GM12878 (cell line): ENCODE measurements around the gene TTF2. TPM values are rescaled to one million over a fixed set of nuclear protein-coding genes. Genes with fewer than 3 reads are reported as not detected.

ENCODE experiments used
- ATAC-seq: fragments of 200-7000 bp; cut with Tn5 transposase; 3 replicates; pipeline ENCODE4 v1.9.1; 2020; ENCODE audit warnings: mild to moderate bottlenecking, moderate library complexity
- BruUV-seq: library from RNA; stranded (reverse); fragments of 400-500 nt; replicated peaks from 2 replicates; lab custom pipeline; 2021; lab: Mats Ljungman, UMichigan
- CTCF ChIA-PET: fragments of 300-600 bp; sonication (Branson Sonifier 250); formaldehyde crosslinking; extraction: SDS; loops from one replicate; lab custom pipeline; 2021; ENCODE audit warnings: inconsistent platforms; lab: Yijun Ruan, JAX
- POLR2A ChIA-PET: fragments of 350-600 bp; formaldehyde crosslinking; extraction: SDS; loops from one replicate; lab custom pipeline; 2021; ENCODE audit warnings: inconsistent platforms; lab: Charles Lee
- RAD21 ChIA-PET: fragments of 300-600 bp; sonication (Branson Sonifier 250); formaldehyde crosslinking; loops from one replicate; lab custom pipeline; 2023; ENCODE audit warnings: antibody characterized with exemption; ENCODE audit not compliant: unreplicated experiment; lab: Charles Lee
- SMC1A ChIA-PET: fragments of 300-600 bp; sonication (Branson Sonifier 250); formaldehyde crosslinking; loops from one replicate; lab custom pipeline; 2023; ENCODE audit not compliant: unreplicated experiment, uncharacterized antibody; lab: Charles Lee
- DNase-seq: peaks from one replicate; pipeline ENCODE4 v3.0.0-alpha.2; 2011; ENCODE audit warnings: low read depth, low spot score
- FAIRE-seq: peaks from 3 replicates; lab custom pipeline; 2011; peaks lifted over from hg19 to GRCh38; lab: Jason Lieb, UNC
- H2AFZ ChIP-seq: 2 replicates; pipeline ENCODE4 v1.6.0; 2011; ENCODE audit warnings: low read depth, low read length, control low read depth; ENCODE audit not compliant: control insufficient read depth
- H3K27ac ChIP-seq: 2 replicates; pipeline ENCODE4 v1.5.1; 2011; ENCODE audit warnings: control low read depth; ENCODE audit not compliant: control insufficient read depth, insufficient read depth
- H3K27me3 ChIP-seq, 2 experiments: replicated peaks in 1 of 2; 2 replicates each; pipeline versions ENCODE4 v1.6.0 to v1.6.1; 2011; ENCODE audit warnings: low read length in 1 of 2; ENCODE audit not compliant: control insufficient read depth in 2 of 2, insufficient read depth in 2 of 2
- H3K36me3 ChIP-seq, 2 experiments: 2 replicates each; pipeline ENCODE4 v1.5.1; 2011; ENCODE audit warnings: low read length in 1 of 2; ENCODE audit not compliant: control insufficient read depth in 2 of 2, insufficient read depth in 2 of 2
- H3K4me1 ChIP-seq: 2 replicates; pipeline ENCODE4 v1.6.1; 2011; ENCODE audit warnings: mild to moderate bottlenecking, low read length, moderate library complexity, mixed read lengths; ENCODE audit not compliant: control insufficient read depth, insufficient read depth
- H3K4me2 ChIP-seq: 2 replicates; pipeline ENCODE4 v1.6.0; 2011; ENCODE audit warnings: control low read depth; ENCODE audit not compliant: control insufficient read depth, insufficient read depth
- H3K4me3 ChIP-seq: fragments of 200-600 bp; sonication (generic); 2 replicates; pipeline ENCODE4 v1.5.1; 2016
- H3K79me2 ChIP-seq: 2 replicates; pipeline ENCODE4 v1.6.0; 2011; ENCODE audit warnings: low read length; ENCODE audit not compliant: control insufficient read depth, insufficient read depth
- H3K9ac ChIP-seq: 2 replicates; pipeline ENCODE4 v1.8.0; 2011; ENCODE audit warnings: low read length, control low read depth, mixed read lengths; ENCODE audit not compliant: control insufficient read depth, insufficient read depth
- H3K9me3 ChIP-seq: replicated peaks from 3 replicates; pipeline ENCODE4 v1.5.1; 2011; ENCODE audit warnings: mild to moderate bottlenecking, low read length; ENCODE audit not compliant: control insufficient read depth, insufficient read depth
- H4K20me1 ChIP-seq: 2 replicates; pipeline ENCODE4 v1.6.0; 2011; ENCODE audit not compliant: control insufficient read depth, insufficient read depth
- CBX5 ChIP-seq: sonication (generic); IDR thresholded peaks from 2 replicates; pipeline ENCODE4 v1.6.1; 2016; ENCODE audit warnings: low read depth, moderate library complexity, mild to moderate bottlenecking, inconsistent platforms
- FOS ChIP-seq: IDR thresholded peaks from 3 replicates; pipeline ENCODE4 v1.6.1; 2011; ENCODE audit warnings: borderline replicate concordance; ENCODE audit not compliant: insufficient read length; ENCODE audit errors: extremely low read depth
- FOXK2 ChIP-seq: fragments of 450-650 bp; IDR thresholded peaks from 2 replicates; pipeline ENCODE4 v1.6.1; 2017; ENCODE audit warnings: mild to moderate bottlenecking, moderate library complexity
- GATAD2B ChIP-seq: fragments of 450-650 bp; conservative IDR thresholded peaks from 2 replicates; pipeline ENCODE4 v1.6.1; 2017; ENCODE audit warnings: low read depth, mild to moderate bottlenecking, moderate library complexity
- KAT2A ChIP-seq: conservative IDR thresholded peaks from 2 replicates; pipeline ENCODE4 v1.6.1; 2011; ENCODE audit warnings: low read depth, low read length; ENCODE audit not compliant: control insufficient read depth
- MAX ChIP-seq: IDR thresholded peaks from 2 replicates; pipeline ENCODE4 v1.6.1; 2012; ENCODE audit warnings: low read depth, low read length, improper control_type of control experiment
- MYC ChIP-seq: IDR thresholded peaks from 2 replicates; pipeline ENCODE4 v1.6.1; 2011; ENCODE audit warnings: mild to moderate bottlenecking, low read length, moderate library complexity, inconsistent platforms; ENCODE audit not compliant: insufficient read depth, insufficient replicate concordance, insufficient read length, severe bottlenecking
- NFXL1 ChIP-seq: fragments of 450-650 bp; IDR thresholded peaks from 2 replicates; pipeline ENCODE4 v1.6.1; 2017; ENCODE audit warnings: antibody characterized with exemption, mild to moderate bottlenecking, borderline replicate concordance
- NRF1 ChIP-seq: conservative IDR thresholded peaks from 2 replicates; pipeline ENCODE4 v1.6.1; 2011; ENCODE audit warnings: mild to moderate bottlenecking, low read depth, low read length, improper control_type of control experiment
- POLR2A ChIP-seq: IDR thresholded peaks from 2 replicates; pipeline ENCODE4 v1.6.1; 2011; ENCODE audit warnings: low read depth, mild to moderate bottlenecking, low read length
- PRDM15 ChIP-seq: fragments of 450-650 bp; formaldehyde crosslinking; IDR thresholded peaks from 2 replicates; pipeline ENCODE4 v1.4.0; 2020; ENCODE audit warnings: mild to moderate bottlenecking, moderate library complexity
- SMARCA5 ChIP-seq: fragments of 450-650 bp; IDR thresholded peaks from 2 replicates; pipeline ENCODE4 v1.6.1; 2017; ENCODE audit warnings: mild to moderate bottlenecking
- SPI1 ChIP-seq: IDR thresholded peaks from 2 replicates; pipeline ENCODE4 v1.6.1; 2011; ENCODE audit warnings: low read depth, mild to moderate bottlenecking, low read length, moderate library complexity, borderline replicate concordance; ENCODE audit not compliant: insufficient read depth
- SUZ12 ChIP-seq: fragments of 200-600 bp; sonication (generic); IDR thresholded peaks from one replicate; pipeline ENCODE4 v1.6.1; 2018; ENCODE audit warnings: antibody characterized with exemption, mild to moderate bottlenecking; ENCODE audit not compliant: unreplicated experiment
- WGBS: methylation state at CpG from one replicate; pipeline ENCODE4 v1.1.6; 2016; ENCODE audit warnings: low lambda C conversion rate; ENCODE audit not compliant: insufficient replicate concordance, insufficient coverage; ENCODE audit errors: missing lambda C conversion rate; 5-methylcytosine and 5-hydroxymethylcytosine counted together
- in situ Hi-C: fragments of 300-500 bp; cut with MboI; formaldehyde crosslinking; loops from 9 replicates; pipeline ENCODE4 v1.14.3; 2018; ENCODE audit warnings: mixed read lengths
- intact Hi-C: fragments of 100-400 bp; cut with micrococcal nuclease; formaldehyde crosslinking; loops from one replicate; pipeline ENCODE4 v1.14.2; 2022; ENCODE audit not compliant: unreplicated experiment
- polyA plus RNA-seq, 11 experiments: library from polyadenylated mRNA; depleted of rRNA in 4 of 11; unstranded in 6 of 11; stranded (reverse) in 5 of 11; fragments of >200 nt; fragmentation: Nextera tagmentation in 4 of 11; fragmentation: Illumina TruSeq in 1 of 11; extraction: Ambion mirVana in 4 of 11; extraction: Trizol in 1 of 11; gene quantifications; 1 replicate in 1 of 11; 2 replicates in 10 of 11; pipeline versions ENCODE4 v1.2.1 to v1.2.3, GENCODE V29; 2011 to 2016; ENCODE audit warnings: inconsistent platforms in 2 of 11, missing spikeins in 2 of 11, low read depth in 1 of 11
- total RNA-seq, 4 experiments: library from RNA; depleted of rRNA in 3 of 4; stranded (reverse); fragments of >200 nt in 3 of 4; fragmentation: Illumina TruSeq in 1 of 4; extraction: Trizol in 1 of 4; gene quantifications; 2 replicates each; pipeline versions ENCODE4 v1.2.1 to v1.2.3, GENCODE V29; 2013 to 2021

Gene TTF2
- total and polyA plus RNA-seq, 10 of the 15 experiments (the other 5 are each of a cell fraction or from before 2014, with no cell fraction given), result 17.7 to 134 (median 78.2) TPM

- TF ChIP-seq FOXK2, result no peak
- no peak for TF ChIP-seq SPI1
- no peak for TF ChIP-seq KAT2A
- no peak for TF ChIP-seq MYC
- TF ChIP-seq MAX, result no peak
- TF ChIP-seq SMARCA5, result no peak
- no peak for TF ChIP-seq GATAD2B
- no peak for TF ChIP-seq POLR2A
Observed at GRCh38 chr1:117138106-117138505, 78.0 kb downstream of the TTF2 start (continued).

GRCh38 chr1:117138561-117138960 lies 78.4 kb downstream of the TTF2 start:
- ATAC-seq (no peak), DNase-seq (no peak), FAIRE-seq (no peak)
- H3K4me2 ChIP-seq, result no peak overlapping the region
- no peaks in the 10 kb centered on the region for H3K9me3 ChIP-seq
- ChIA-PET POLR2A (no interaction called here), CTCF (interaction anchor here (2.2 kb wide), 1 partner anchor 9 kb away, joined by 10 read pairs; no protein-coding TSS in a partner anchor), SMC1A (interaction anchor here (1.2 kb wide), 1 partner anchor 10 kb away, joined by 3 read pairs; no protein-coding TSS in a partner anchor), RAD21 (no interaction called here)
- no peaks in the 10 kb centered on the region for H4K20me1 ChIP-seq
- H3K4me1 ChIP-seq, result no peaks in the 10 kb centered on the region
- no peak for TF ChIP-seq CBX5
- no peak for TF ChIP-seq NRF1
- no peak for TF ChIP-seq NFXL1
- no peak for TF ChIP-seq FOXK2
- TF ChIP-seq MAX, result no peak
- TF ChIP-seq PRDM15 (CRISPR knock-in tag), result no peak
- TF ChIP-seq SUZ12, result no peak
- no peak for TF ChIP-seq FOS
- H3K27ac ChIP-seq, result no peak overlapping the region
- H2AFZ ChIP-seq, result no peak overlapping the region
- intact Hi-C loops, result no loop called here
- no peaks in the 10 kb centered on the region for H3K79me2 ChIP-seq
- WGBS, result 78% methylated on average over 1 of the region's 1 CpG
- 0 out of 4 replicates have a peak, but pooled peaks cover 0 to 2% of the 10 kb centered on the region in 2 experiments for H3K27me3 ChIP-seq
- no peak overlapping the region for H3K9ac ChIP-seq
- H3K4me3 ChIP-seq, result no peak overlapping the region
- no TSS peak for BruUV-seq
- H3K36me3 ChIP-seq, result no peaks in the 10 kb centered on the region
- in situ Hi-C loops, result no loop called here
